ENCODE measurements around the gene USE1.

GRCh38 chr19:17243211-17243829, 28.2 kb downstream of the USE1 start:
- TF ChIP-seq, protein P1, sequence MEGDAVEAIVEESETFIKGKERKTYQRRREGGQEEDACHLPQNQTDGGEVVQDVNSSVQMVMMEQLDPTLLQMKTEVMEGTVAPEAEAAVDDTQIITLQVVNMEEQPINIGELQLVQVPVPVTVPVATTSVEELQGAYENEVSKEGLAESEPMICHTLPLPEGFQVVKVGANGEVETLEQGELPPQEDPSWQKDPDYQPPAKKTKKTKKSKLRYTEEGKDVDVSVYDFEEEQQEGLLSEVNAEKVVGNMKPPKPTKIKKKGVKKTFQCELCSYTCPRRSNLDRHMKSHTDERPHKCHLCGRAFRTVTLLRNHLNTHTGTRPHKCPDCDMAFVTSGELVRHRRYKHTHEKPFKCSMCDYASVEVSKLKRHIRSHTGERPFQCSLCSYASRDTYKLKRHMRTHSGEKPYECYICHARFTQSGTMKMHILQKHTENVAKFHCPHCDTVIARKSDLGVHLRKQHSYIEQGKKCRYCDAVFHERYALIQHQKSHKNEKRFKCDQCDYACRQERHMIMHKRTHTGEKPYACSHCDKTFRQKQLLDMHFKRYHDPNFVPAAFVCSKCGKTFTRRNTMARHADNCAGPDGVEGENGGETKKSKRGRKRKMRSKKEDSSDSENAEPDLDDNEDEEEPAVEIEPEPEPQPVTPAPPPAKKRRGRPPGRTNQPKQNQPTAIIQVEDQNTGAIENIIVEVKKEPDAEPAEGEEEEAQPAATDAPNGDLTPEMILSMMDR (conservative IDR thresholded peaks at IDR 0.05; ENCODE audit: low read depth in 2 of 2): no peak
- no peak for TF ChIP-seq ZNF114 (CRISPR knock-in tag; IDR thresholded peaks at IDR 0.05)
- TF ChIP-seq CREB1 (CRISPR knock-in tag; IDR thresholded peaks at IDR 0.05; ENCODE audit: low read depth): no peak
- TF ChIP-seq POLR2AphosphoS5 (IDR thresholded peaks at IDR 0.05; ENCODE audit: low read depth): no peak
- TF ChIP-seq ZNF462 (CRISPR knock-in tag; IDR thresholded peaks at IDR 0.05): no peak
- no peak for TF ChIP-seq EZH2 (IDR thresholded peaks at IDR 0.05; ENCODE audit: low read depth, unreplicated experiment)

Measured in GM23338 (cell line).